Right ventricle myocardium inferior (tissue), 1 donor: Measurements from ENCODE around the gene TSC22D2. TPM values are rescaled to one million over a fixed set of nuclear protein-coding genes. Genes with fewer than 3 reads are reported as not detected.

Source experiments
- ATAC-seq: fragments of 200-7000 bp; cut with Tn5 transposase; one replicate; pipeline ENCODE4 v1.9.1; 2020; ENCODE audit warnings: mild to moderate bottlenecking, moderate library complexity
- DNase-seq: peaks from one replicate; pipeline ENCODE4 v3.0.0; 2021; ENCODE audit errors: missing footprints
- intact Hi-C: fragments of 100-400 bp; cut with DNase I; formaldehyde crosslinking; loops from one replicate; pipeline ENCODE4 v1.11.0; 2022
- long read RNA-seq: library from polyadenylated mRNA; unstranded; transcript quantifications from one replicate; pipeline ENCODE4 v2.0.0, GENCODE V29; 2021
- total RNA-seq: library from RNA; stranded (reverse); fragmentation: NEBNext Ultra II Directional; extraction: Animal tissue kit (Norgen Biotek cat#: 25700); gene quantifications from one replicate; pipeline ENCODE4 v1.2.1, GENCODE V29; 2021
- donor health status: DM: no; HTN: yes; CAD: no; lungs with severe emphysema.

Gene TSC22D2
- total RNA-seq: 19.8 TPM
- long read RNA-seq, full-length matches to known transcripts: 19 of 22 reads
- long read RNA-seq, partial matches to known transcripts: 0 of 22 reads
- long read RNA-seq, other reads (novel, unspliced or antisense): 3 of 22 reads

- ATAC-seq (peak; percentile 91), DNase-seq (peak; percentile 98)
- intact Hi-C loops: loop anchor here (2.0 to 5.0 kb wide), 7 partner anchors 36 to 596 kb away; partner anchors contain the start of genes EIF2A, RNF13 and SERP1
Measured at GRCh38 chr3:150408221-150409124, at the start of gene TSC22D2. TSS of gene TSC22D2 (plus strand) at chr3:150408298. CDS start at chr3:150409351, 1,053 bp downstream.

GRCh38 chr3:150359381-150359780, 48.7 kb upstream of the TSC22D2 start:
- no peak for DNase-seq
- intact Hi-C loops: no loop called here
- no peak for ATAC-seq

- no peak for DNase-seq
- ATAC-seq: no peak
- intact Hi-C loops: no loop called here
Measured at GRCh38 chr3:150360966-150361365, 47.1 kb upstream of the TSC22D2 start.

- intact Hi-C loops: no loop called here
- ATAC-seq: no peak
Measured at GRCh38 chr3:150362515-150363302, 45.4 kb upstream of the TSC22D2 start.

GRCh38 chr3:150363420-150363819, 44.7 kb upstream of the TSC22D2 start:
- no peak for ATAC-seq
- intact Hi-C loops: no loop called here

More at GRCh38 chr3:150362515-150363302, 45.4 kb upstream of the TSC22D2 start:
- no peak for DNase-seq

GRCh38 chr3:150365132-150365604, 42.9 kb upstream of the TSC22D2 start:
- no peak for ATAC-seq
- no peak for DNase-seq

More at GRCh38 chr3:150363420-150363819, 44.7 kb upstream of the TSC22D2 start:
- no peak for DNase-seq

GRCh38 chr3:150367757-150368156, 40.3 kb upstream of the TSC22D2 start:
- no peak for ATAC-seq
- intact Hi-C loops: no loop called here
- no peak for DNase-seq

More at GRCh38 chr3:150365132-150365604, 42.9 kb upstream of the TSC22D2 start:
- intact Hi-C loops: no loop called here

GRCh38 chr3:150370122-150370602, 37.9 kb upstream of the TSC22D2 start:
- intact Hi-C loops: no loop called here
- no peak for DNase-seq
- no peak for ATAC-seq

- DNase-seq: no peak
- no peak for ATAC-seq
- intact Hi-C loops: no loop called here
Measured at GRCh38 chr3:150370999-150371398, 37.1 kb upstream of the TSC22D2 start.

GRCh38 chr3:150371741-150372254, 36.3 kb upstream of the TSC22D2 start:
- no peak for DNase-seq
- intact Hi-C loops: loop anchor here (2.0 kb wide), 1 partner anchor 37 kb away; the partner anchor contains the start of gene TSC22D2
- ATAC-seq: peak; percentile 92

- DNase-seq: no peak
- intact Hi-C loops: loop anchor here (2.0 kb wide), 1 partner anchor 36 kb away; the partner anchor contains the start of gene TSC22D2
- no peak for ATAC-seq
Measured at GRCh38 chr3:150372320-150372719, 35.8 kb upstream of the TSC22D2 start.

- DNase-seq: no peak
- intact Hi-C loops: loop anchor here (2.0 kb wide), 1 partner anchor 36 kb away; the partner anchor contains the start of gene TSC22D2
- ATAC-seq: no peak
Measured at GRCh38 chr3:150372722-150373121, 35.4 kb upstream of the TSC22D2 start.

- intact Hi-C loops: loop anchor here (2.0 kb wide), 1 partner anchor 35 kb away; the partner anchor contains the start of gene TSC22D2
- ATAC-seq (no peak), DNase-seq (no peak)
Measured at GRCh38 chr3:150373234-150373875, 34.7 kb upstream of the TSC22D2 start.

GRCh38 chr3:150374975-150375374, 33.1 kb upstream of the TSC22D2 start:
- no peak for ATAC-seq
- DNase-seq: no peak
- intact Hi-C loops: no loop called here

- intact Hi-C loops: no loop called here
Measured at GRCh38 chr3:150376001-150376848, 31.9 kb upstream of the TSC22D2 start.

GRCh38 chr3:150377601-150378300, 30.3 kb upstream of the TSC22D2 start:
- ATAC-seq: no peak

More at GRCh38 chr3:150376001-150376848, 31.9 kb upstream of the TSC22D2 start:
- DNase-seq (no peak), ATAC-seq (no peak)

More at GRCh38 chr3:150377601-150378300, 30.3 kb upstream of the TSC22D2 start:
- intact Hi-C loops: no loop called here
- DNase-seq: no peak
